Measurements from ENCODE around the gene ADPRHL1.

The ADPRHL1 gene

DNA sequence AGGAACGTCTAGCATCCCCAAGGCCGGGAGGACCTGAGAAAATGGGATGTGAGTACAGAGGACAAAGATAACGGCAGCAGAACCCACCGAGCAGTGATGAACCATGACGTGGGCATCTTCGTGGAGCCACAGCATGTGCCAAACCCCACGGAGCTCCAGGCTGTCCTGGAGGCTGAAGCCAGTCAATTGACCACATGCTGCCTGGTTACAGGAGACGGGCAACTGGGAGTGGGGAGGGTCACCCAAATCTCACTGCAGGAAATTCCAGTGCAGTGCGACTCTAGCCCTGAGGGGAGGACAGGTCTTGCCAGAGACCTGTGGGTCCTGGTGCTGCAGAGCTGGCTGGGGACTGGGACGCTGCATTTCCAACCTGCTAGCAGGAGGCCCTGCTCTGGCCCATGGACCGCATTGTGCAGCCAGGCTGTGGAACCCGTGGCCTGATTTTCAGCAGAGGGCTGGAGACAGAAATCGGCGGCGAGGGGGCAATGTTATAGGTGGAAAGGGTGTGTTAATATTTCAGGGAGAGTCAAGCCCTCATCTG is 86.2 kb downstream of the ADPRHL1 start:
- DNase-seq: no peak

DNA sequence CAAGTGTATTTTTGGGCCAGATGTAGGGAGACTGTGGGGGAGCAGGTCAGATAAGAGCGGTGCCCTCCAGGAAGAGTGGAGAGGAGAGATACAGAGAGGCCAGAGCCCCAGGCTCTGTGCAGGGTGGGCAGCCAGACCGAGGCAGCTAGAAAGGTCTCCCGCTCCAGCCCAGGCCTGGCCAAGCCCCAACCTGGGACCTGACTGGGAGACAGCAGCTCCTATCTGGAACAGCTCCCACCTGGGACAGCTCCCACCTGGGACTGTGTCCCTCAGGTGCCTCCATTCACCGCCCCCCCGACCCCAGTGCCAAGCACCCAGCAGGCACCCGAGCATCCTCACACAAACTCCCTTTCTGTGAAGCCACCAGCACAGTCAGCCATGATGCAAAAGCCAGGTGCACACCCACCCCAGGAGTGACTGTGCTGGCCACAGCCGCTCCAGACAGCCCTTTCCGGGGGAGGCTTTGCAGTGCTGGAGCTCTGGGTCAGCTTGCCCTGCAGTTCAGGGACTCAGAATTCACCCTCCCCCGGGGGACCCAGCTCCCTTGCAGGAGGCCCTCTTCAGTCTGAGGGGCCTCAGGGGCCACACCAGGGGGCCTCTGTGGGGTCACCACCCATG is 87.2 kb downstream of the ADPRHL1 start:
- no peak for DNase-seq

DNA sequence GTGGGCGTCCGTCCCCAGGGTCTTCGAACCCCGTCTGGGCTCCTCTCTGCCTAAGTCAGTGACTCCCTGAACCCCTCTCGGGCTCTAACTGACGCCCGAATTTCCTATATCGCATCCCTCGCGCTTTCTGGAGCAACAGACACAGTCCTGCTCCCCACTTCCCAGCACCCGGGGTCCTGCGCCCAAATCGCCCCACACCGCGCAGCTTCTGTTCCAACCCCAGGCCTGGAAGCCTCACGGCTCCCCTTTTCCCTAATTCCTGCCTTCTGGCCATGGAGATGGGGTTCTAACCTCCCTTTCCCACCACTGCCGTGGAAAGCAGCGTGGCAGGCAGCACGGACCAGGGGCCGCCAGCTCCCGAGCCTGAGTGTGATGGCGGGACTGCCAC is 87.7 kb downstream of the ADPRHL1 start:
- DNase-seq: no peak

DNA sequence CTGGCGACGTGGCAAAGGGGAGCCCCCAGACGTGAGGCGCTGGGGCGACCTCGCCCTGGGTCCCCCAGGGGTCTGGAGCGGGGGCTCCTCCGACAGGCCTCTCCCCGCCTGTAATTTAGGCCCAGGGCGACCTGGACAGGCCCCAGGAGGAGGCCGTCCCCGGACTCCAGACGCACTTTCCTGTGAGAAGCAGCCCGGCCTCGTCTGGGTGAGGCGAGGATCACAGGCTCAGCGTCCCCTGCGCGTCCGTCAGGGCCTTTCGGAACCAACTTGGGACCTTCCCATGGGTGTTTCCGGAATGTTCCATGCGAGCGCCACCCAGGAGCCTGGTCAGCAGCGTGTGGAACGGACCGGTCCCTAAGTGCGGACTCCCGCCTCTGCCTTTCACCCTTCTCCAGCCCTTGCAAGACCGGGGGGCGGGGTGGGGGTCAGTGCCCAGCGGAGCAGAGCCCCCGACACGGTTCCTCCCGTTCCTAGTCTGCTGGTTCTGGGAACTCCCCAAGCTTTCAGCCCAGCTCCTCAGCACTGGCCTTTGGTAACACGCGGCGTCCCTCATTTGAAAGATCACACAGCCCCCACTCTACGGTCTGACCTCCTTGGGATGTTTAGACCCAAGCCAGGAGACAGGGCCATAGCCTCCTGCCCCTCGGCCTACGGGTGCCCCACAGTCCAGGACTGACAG is 88.2 kb downstream of the ADPRHL1 start:
- DNase-seq: no peak

DNA sequence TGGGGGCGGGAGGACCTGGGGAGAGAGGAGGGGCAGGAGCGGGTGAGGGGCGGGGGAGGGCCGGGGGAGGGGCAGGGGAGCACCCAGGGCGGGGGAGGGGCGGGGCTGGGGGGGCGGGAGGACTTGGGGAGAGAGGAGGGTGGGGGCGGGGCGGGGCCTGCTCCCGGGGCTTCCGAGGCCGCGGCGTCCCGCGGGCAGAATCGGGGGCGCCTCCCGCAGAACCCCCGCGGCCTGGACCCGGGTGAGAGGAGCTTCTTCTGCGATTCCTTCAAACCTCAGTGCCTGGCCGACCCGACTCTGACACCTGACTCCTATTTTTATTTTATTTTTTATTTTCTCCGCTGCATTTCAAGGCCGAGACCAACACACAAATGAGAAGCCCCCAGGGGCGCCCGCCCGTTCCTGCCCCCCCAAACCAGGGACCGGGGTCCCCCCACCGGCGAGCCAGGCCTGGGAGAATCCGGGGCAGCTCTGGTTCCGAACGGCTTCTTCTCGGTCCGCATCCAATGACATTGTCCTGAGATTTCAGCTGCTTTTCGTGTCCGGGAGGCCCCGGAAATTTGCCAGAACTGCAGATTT is 88.9 kb downstream of the ADPRHL1 start:
- DNase-seq: no peak

DNA sequence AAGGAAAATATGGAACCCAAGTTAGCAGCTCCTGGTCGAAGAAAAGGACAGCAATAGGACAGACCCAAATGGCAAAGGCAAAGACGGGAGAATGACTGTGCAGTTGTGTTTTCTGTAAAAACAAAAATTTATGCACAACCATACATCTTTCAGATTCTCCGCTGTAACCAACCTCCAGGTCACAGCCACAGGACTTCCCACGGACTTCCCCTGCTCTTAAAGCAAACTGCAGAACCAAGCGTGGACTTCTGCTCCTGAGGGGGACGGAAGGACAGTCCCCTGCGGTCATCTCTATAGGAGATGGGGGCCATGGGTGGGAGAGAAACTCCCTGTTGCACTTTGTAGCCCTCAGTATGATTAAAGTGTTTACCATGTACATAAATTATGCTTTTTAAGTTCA is 91.9 kb downstream of the ADPRHL1 start:
- DNase-seq: no peak

DNA sequence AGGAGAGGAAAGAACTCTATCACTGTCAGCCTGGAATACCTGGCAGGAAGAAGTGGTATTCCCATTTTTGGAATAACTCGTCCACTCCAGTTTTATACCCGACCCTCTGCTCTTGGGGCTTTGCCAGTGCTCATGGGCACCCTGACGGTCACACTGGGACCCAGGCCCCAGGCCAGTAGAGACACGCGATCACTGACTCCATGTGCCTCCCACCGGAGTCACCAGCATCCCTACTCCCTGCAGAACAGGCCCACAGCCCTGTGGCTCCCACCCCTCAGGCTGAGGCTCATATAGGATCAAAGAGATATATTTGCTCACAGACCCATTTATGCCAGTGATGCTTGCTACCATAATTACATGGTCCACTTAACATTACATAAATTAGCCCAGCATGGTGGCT is 92.8 kb downstream of the ADPRHL1 start:
- DNase-seq: no peak

DNA sequence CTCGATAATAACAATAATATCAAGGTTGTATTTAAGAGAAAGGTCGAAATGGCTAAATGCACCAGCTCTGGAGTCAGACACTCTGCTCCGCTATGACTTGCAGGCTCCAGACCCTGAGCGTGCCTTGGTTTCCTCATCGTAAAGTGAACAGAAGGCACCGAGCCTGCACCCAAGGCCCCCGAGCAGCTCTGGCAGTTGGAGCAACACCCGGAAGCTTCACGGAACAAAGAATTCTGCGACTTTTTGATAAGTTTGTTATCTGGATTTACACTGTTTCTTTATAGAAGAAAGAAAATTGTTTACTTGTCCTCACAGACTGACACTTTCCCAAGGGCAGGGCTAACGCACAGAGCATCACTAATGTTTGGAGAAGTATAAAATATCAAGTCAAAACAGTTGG is 93.7 kb downstream of the ADPRHL1 start:
- no peak for DNase-seq

DNA sequence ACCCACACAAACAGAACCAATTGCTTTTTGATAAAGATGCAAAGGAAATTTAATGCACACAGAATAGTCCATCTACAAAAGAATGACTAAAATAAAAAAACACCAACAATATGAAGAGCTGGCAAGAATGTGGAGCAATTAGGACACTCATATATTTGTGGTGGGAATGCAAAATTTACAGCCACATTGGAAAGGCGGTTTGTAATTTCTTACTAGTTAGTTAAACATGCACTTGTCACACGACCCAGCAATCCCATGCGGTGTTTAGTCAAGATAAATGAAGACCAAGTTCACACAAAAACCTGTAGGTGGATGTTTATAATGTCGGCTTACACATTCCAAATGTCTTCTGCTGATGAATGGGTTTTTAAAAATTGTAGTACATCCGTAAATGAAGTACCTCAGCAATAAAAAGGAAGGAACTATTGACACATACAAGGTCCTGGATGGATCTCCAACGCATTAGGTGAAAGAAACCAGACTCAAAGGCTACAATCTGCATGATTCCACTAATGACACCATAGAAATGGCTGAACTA is 94.6 kb downstream of the ADPRHL1 start:
- no peak for DNase-seq

DNA sequence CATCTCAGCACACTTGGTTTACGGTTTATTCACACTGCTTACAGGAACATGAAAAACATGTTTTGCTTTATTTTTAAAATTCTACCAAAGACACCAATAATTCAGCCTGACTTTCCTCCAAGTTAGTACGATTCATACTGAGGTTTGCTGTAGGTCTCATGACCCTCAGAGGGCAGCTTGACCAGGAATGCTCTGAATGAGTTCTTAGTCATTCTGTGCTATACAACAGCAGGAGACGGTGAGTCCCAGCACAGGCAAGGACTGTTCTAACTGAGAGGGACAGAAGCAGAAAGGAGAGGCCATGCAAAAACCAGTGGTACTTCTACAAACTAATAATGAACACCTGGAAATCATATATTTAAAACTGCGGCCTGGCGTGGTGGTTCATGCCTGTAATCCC is 95.8 kb downstream of the ADPRHL1 start:
- DNase-seq: no peak

DNA sequence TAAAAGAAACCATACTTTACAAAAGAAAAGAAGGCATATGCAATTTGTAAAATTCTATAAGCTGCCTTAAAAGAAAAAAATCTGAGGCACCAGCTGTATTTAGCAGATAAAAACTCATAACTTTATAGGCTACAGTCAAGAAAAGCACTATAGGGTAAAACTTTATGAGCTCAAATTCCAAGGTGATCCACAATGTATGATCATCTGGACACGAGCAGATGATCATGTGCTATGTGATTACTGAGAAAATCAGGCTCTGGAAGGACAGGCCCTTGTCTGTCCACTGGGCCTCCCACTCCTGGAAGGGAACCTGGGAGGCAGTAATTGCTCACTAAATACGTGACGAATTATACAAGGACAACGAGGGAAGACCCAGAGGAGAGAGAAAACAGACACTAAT is 96.7 kb downstream of the ADPRHL1 start:
- no peak for DNase-seq

DNA sequence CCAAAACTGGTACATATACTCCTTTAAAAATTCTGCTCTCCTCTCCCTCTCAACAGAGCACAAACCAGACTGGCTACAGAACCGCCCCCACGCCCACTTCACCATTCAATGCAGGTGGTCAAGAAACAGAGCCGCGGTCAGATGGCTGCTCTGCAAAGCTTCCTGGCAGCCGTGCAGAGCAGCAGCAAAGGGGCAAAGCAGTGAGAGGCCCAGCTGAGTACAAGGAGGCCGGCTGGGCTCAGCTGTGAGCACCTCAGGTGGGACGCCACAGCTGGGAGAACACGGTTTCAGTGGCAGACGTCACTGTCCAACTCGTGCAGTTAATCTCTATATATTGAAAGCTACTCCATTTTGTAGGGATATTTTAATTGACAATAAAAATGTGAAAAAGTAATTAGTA is 97.7 kb downstream of the ADPRHL1 start:
- DNase-seq: no peak

DNA sequence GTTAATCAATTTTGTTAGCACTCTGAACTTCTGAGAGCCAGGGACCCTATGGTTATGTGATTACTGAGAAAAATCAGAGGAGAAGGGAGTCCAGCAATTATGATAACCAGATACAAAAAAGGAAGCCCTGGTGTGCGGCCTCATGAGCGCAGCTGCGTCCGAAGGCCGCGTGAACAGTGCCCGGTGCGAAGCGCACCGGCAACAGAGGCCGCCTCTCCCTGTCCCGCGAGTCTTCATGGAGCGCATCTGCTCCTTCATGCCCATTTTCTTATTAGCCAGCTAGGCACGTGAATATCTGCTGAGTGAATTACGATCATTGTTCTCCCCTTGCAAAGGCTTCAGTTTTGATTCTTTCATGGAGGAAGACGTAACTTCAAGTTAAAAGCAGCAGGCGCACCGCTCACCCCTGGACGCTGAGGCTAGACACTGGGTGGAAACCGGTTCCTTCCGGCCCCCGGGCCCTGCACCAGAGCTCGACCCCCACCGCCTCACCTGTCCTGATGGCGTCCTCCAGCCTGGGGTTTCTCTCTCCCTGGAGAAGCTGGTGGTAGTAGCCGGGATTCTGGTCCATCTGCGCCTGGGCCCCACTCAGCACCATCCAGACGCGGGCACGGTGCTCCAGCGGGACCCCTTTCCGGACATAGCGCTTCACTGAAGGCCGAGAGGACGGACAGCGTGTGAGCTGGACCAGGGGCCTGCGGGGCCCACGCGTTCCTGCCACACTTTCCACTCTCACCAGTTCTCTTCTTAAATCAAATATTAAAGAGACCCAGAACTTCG is 98.3 kb downstream of the ADPRHL1 start:
- no peak for DNase-seq

DNA sequence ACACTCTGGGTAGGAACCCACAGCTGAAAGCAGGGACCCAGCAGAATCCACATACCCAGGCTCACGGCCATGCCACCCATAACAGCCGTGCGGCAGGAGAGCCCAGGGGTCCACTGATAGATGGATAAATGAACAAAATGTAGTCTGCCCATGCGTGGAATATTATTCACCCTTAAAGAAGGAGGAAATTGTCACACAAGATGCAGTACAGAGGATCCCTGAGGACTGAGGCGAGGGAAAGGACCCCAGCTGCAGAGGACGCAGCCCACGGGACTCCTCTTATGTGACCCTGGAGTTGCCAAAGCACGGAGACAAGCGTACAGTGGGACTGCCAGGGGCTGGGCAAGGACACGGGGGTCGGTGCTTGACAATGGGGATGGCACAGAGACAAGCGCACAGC is 100.0 kb downstream of the ADPRHL1 start:
- DNase-seq: no peak

DNA sequence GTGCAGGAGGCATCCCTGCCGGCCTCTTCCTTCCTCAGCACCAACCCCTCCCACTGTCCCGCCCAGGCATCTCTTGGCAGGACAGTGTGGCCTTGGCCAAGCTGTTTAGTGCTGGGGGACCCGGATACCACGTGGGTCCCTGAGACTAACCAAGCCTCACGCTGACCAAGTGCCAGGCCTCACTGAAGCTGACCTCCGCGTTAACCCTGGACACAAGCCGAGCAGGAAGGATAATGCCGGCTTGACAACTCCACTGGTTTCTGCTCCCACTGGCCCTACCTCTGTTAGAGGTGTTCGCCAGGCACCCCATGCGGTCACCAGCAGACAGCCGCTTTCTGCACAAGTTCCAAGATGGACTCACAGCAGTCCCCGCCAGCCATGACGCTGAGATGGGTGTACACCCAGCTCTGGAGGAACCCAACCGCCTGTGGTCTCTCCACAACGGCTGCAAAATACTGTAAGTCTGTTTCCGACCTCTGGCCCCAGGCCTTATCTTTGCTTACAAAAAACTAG is 101.7 kb downstream of the ADPRHL1 start:
- DNase-seq: no peak

DNA sequence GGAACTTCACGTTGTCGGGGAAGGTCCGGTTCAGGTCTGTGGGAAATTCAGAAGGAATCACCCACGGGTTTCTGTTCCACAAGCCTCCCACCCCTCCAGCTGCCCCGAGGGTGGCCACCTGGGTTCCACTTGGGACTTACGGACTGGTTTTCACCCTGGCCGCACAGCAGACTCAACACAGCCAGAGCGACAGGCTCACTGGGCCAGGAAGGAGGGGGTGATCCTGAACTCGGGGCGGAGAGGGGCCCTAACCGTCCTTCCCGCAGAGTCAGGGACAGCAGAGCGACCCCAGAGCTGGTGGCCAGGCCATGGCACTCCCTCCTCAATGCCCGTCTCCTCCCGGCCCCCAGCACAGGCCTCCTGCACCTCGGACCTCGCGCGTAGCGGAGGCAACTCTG is 102.4 kb downstream of the ADPRHL1 start:
- DNase-seq: no peak

DNA sequence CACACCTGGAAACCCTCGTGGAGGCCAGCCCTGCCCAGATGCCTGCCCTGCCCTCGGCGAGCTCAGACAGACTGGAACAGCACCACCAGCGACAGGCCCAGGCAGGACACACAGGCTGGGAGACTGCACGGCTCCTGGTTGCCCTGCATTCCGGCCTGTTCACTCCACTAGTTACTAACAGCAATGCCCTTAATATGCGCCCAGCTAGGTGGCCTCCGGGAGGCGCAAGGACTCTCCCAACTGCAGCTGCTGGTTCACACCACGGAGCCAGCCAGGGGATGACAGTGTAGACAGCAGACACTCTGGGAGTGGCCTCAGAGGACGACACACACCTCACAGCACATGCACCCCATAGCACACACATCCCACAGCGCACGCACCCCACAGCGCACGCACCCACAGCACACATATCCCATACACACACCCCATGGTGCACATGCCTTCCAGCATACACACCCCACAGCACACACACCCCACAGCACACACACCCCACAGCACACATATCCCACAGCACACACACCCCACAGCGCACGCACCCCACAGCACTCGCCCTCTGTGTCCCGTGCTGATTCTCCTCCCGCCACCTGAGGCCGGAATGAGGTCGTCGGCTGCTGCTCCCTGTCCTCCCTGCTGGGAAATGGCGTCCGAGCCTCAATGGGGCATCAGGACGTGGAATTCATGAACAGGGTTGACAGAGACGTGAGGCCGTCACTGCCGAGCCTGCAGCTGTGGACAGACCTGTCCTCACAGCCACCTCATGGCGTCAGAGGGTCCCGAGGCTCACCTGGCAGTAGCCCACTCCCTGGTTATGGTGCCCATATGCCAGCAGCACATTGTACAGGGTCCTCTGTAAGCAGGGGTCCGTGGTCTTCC is 103.0 kb downstream of the ADPRHL1 start:
- DNase-seq: no peak
